PC-3 (cell line): ENCODE measurements around the gene MAPK8IP2.

Experiments used
- EZH2 ChIP-seq: fragments of 300-600 bp; sonication (generic); IDR thresholded peaks from one replicate; pipeline ENCODE4 v1.6.1; 2017; ENCODE audit warnings: antibody characterized with exemption, mild to moderate bottlenecking, low read length; ENCODE audit not compliant: unreplicated experiment
- TF ChIP-seq, protein P1 (sequence below): fragments of 300-600 bp; sonication (generic); conservative IDR thresholded peaks from 2 replicates; pipeline ENCODE4 v1.5.1; 2017; ENCODE audit warnings: antibody characterized with exemption, low read depth, mild to moderate bottlenecking, low read length

DNA sequence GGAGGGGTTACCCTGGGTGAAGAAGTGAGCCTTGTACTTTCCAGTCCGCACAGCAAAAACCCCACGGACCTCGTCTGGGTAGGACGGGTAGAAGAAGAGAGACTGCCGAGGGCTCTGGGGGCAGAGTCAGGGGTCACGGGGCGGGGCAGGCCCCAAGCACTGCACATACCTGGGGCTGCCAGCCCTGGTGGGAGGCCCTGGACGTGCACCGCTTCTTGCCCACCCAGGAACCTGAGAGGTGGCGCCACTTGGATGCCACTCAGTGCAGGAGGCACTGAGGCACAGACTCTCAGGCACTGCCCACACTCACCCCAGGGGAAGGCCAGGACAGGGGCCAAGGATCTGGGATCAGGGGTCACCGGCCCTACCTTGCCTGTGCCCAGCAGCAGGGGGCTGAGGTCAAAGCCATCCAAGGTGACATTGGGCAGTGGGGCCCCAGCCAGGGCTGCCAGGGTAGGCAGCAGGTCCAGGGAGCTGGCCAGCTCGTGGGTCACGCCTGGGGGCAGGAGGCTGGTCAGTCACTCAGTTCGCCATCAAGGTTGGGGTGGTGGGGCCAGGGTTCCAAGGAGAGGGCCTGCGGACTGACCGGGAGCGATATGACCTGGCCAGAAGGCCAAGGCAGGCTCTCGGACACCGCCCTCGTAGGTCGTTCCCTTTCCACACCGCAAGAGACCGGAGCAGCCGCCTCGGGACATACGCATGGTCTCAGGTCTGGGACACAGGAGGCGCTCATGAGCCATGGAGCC, 25.1 kb downstream of the MAPK8IP2 start:
- TF ChIP-seq, protein P1, sequence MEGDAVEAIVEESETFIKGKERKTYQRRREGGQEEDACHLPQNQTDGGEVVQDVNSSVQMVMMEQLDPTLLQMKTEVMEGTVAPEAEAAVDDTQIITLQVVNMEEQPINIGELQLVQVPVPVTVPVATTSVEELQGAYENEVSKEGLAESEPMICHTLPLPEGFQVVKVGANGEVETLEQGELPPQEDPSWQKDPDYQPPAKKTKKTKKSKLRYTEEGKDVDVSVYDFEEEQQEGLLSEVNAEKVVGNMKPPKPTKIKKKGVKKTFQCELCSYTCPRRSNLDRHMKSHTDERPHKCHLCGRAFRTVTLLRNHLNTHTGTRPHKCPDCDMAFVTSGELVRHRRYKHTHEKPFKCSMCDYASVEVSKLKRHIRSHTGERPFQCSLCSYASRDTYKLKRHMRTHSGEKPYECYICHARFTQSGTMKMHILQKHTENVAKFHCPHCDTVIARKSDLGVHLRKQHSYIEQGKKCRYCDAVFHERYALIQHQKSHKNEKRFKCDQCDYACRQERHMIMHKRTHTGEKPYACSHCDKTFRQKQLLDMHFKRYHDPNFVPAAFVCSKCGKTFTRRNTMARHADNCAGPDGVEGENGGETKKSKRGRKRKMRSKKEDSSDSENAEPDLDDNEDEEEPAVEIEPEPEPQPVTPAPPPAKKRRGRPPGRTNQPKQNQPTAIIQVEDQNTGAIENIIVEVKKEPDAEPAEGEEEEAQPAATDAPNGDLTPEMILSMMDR, result peak; percentile 25; the same call in 1 of the 2 replicates
- no peak for TF ChIP-seq EZH2
